Body of pancreas (tissue), 4 donors: ENCODE results near the gene NMRK2.

Source experiments
- CTCF ChIP-seq, 7 experiments: fragments of 450-650 bp in 4 of 7; fragments of 200-600 bp in 3 of 7; sonication (generic) in 3 of 7; IDR thresholded peaks; one replicate each; pipeline ENCODE4 v1.5.1; 2016 to 2019; ENCODE audit warnings: antibody characterized with exemption in 7 of 7
- POLR2A ChIP-seq, 3 donors: fragments of 450-650 bp; IDR thresholded peaks; one replicate each; pipeline ENCODE4 v1.6.1; 2016; ENCODE audit warnings: antibody characterized with exemption in 3 of 3, mild to moderate bottlenecking in 2 of 3

GRCh38 chr19:3908266-3909054, 24.4 kb upstream of the NMRK2 start:
- TF ChIP-seq CTCF (IDR thresholded peaks at IDR 0.05) (no peak), POLR2A (IDR thresholded peaks at IDR 0.05) (no peak)
